Measurements from ENCODE around the gene GATAD2B. TPM values are rescaled to one million over a fixed set of nuclear protein-coding genes. Genes with fewer than 3 reads are reported as not detected.

GATAD2B gene
- polyA plus RNA-seq, 3 donors, result 1.1 to 11.0 (median 2.0) TPM

- Histone ChIP-seq H3K9me3 (replicated peaks in 1 of 2; ENCODE audit: control insufficient read depth in 1 of 2, insufficient read depth in 1 of 2, low read length in 2 of 2) (no peaks in the 10 kb centered on the region), H2AFZ (ENCODE audit: insufficient read depth, low read depth, low read length, poor library complexity, severe bottlenecking) (no peak overlapping the region), H3K36me3 (replicated peaks in 1 of 2; ENCODE audit: control insufficient read depth in 1 of 2, insufficient read depth in 2 of 2, low read length in 2 of 2) (peaks cover 10 to 30% of the 10 kb centered on the region in 2 donors), H3K4me1 (ENCODE audit: control insufficient read depth in 1 of 2, insufficient read depth in 2 of 2, low read length in 2 of 2) (peaks cover 10 to 11% of the 10 kb centered on the region in 2 donors), H3K4me3 (replicated peaks in 1 of 3; ENCODE audit: low read depth in 2 of 3, low read length in 3 of 3) (no peak overlapping the region), H3K9ac (ENCODE audit: insufficient read depth, low read length, poor library complexity, severe bottlenecking) (no peak overlapping the region), H3K79me2 (ENCODE audit: insufficient read depth, low read length) (peaks cover 46% of the 10 kb centered on the region), H3K27me3 (ENCODE audit: control insufficient read depth in 2 of 2, insufficient read depth in 2 of 2, low read length in 2 of 2) (no peaks in the 10 kb centered on the region), H3K4me2 (replicated peaks; ENCODE audit: extremely low read depth, low read length, poor library complexity, severe bottlenecking) (no peak overlapping the region), H4K20me1 (ENCODE audit: insufficient read depth, low read length) (peaks cover 54% of the 10 kb centered on the region), H3K27ac (ENCODE audit: low read depth in 1 of 2, low read length in 2 of 2) (no peak overlapping the region)
- intact Hi-C loops (cut with micrococcal nuclease), result no loop called here
- Mint-ChIP-seq H3K27me3 (ENCODE audit: low read depth in 3 of 3) (no peaks in the 10 kb centered on the region), H3K4me3 (no peak overlapping the region), H3K27ac (no peak overlapping the region), H3K9me3 (no peaks in the 10 kb centered on the region), H3K36me3 (peaks cover 24 to 38% of the 10 kb centered on the region in 2 donors), H3K4me1 (peaks cover 10% of the 10 kb centered on the region)
- TF ChIP-seq CTCF (IDR thresholded peaks at IDR 0.05), result no peak
- no peak for DNase-seq
- WGBS (ENCODE audit: insufficient coverage), result no CpG with 5 or more reads among the region's 3 CpGs
Measured at GRCh38 chr1:153832293-153832692, 90.5 kb downstream of the GATAD2B start.

GRCh38 chr1:153831026-153831425 is 91.7 kb downstream of the GATAD2B start:
- Histone ChIP-seq H3K27ac (ENCODE audit: low read depth in 1 of 2, low read length in 2 of 2) (no peak overlapping the region), H3K4me3 (replicated peaks in 1 of 3; ENCODE audit: low read depth in 2 of 3, low read length in 3 of 3) (no peak overlapping the region), H3K9me3 (replicated peaks in 1 of 2; ENCODE audit: control insufficient read depth in 1 of 2, insufficient read depth in 1 of 2, low read length in 2 of 2) (no peaks in the 10 kb centered on the region), H2AFZ (ENCODE audit: insufficient read depth, low read depth, low read length, poor library complexity, severe bottlenecking) (no peak overlapping the region), H3K9ac (ENCODE audit: insufficient read depth, low read length, poor library complexity, severe bottlenecking) (no peak overlapping the region), H3K36me3 (replicated peaks in 1 of 2; ENCODE audit: control insufficient read depth in 1 of 2, insufficient read depth in 2 of 2, low read length in 2 of 2) (peaks cover 19 to 42% of the 10 kb centered on the region in 2 donors), H3K27me3 (ENCODE audit: control insufficient read depth in 2 of 2, insufficient read depth in 2 of 2, low read length in 2 of 2) (no peaks in the 10 kb centered on the region), H3K4me1 (ENCODE audit: control insufficient read depth in 1 of 2, insufficient read depth in 2 of 2, low read length in 2 of 2) (no peaks in the 10 kb centered on the region), H4K20me1 (ENCODE audit: insufficient read depth, low read length) (peaks cover 43% of the 10 kb centered on the region), H3K4me2 (replicated peaks; ENCODE audit: extremely low read depth, low read length, poor library complexity, severe bottlenecking) (no peak overlapping the region), H3K79me2 (ENCODE audit: insufficient read depth, low read length) (peaks cover 35% of the 10 kb centered on the region)
- Mint-ChIP-seq H3K27me3 (ENCODE audit: low read depth in 3 of 3) (no peaks in the 10 kb centered on the region), H3K4me1 (no peaks in the 10 kb centered on the region), H3K4me3 (no peak overlapping the region), H3K9me3 (no peaks in the 10 kb centered on the region), H3K27ac (no peak overlapping the region), H3K36me3 (peaks cover 35 to 49% of the 10 kb centered on the region in 2 donors)
- no CpG with 5 or more reads among the region's 2 CpGs for WGBS (ENCODE audit: insufficient coverage)
- intact Hi-C loops (cut with micrococcal nuclease), result no loop called here
- DNase-seq, result no peak
- TF ChIP-seq CTCF (IDR thresholded peaks at IDR 0.05), result no peak

Measured in CD14-positive monocyte (primary cell).